Neuronal stem cell (in vitro differentiated cells): ENCODE results near the gene CDKN1B.

ENCODE experiments used
- DNase-seq: peaks from one replicate; pipeline ENCODE4 v3.0.0-alpha.2; 2013; ENCODE audit warnings: low spot score
- H2AFZ ChIP-seq: one replicate; pipeline ENCODE4 v1.6.1; 2013; ENCODE audit warnings: mild to moderate bottlenecking, low read length, inconsistent platforms
- H2AK5ac ChIP-seq: 2 replicates; pipeline ENCODE4 v1.6.1; 2013; ENCODE audit warnings: low read depth, mild to moderate bottlenecking, inconsistent platforms, low read length, moderate library complexity, mixed read lengths
- H2BK120ac ChIP-seq: 2 replicates; pipeline ENCODE4 v1.6.1; 2013; ENCODE audit warnings: low read depth, mild to moderate bottlenecking, inconsistent platforms, low read length, moderate library complexity, mixed read lengths
- H2BK12ac ChIP-seq: one replicate; pipeline ENCODE4 v1.6.1; 2013; ENCODE audit warnings: low read length, inconsistent platforms
- H2BK15ac ChIP-seq: 2 replicates; pipeline ENCODE4 v1.6.1; 2013; ENCODE audit warnings: mild to moderate bottlenecking, low read length, inconsistent platforms, mixed read lengths
- H2BK5ac ChIP-seq: one replicate; pipeline ENCODE4 v1.6.1; 2013; ENCODE audit warnings: inconsistent platforms, mild to moderate bottlenecking, low read length, moderate library complexity
- H3K14ac ChIP-seq: one replicate; pipeline ENCODE4 v1.6.1; 2013; ENCODE audit warnings: low read length, inconsistent platforms
- H3K18ac ChIP-seq: 2 replicates; pipeline ENCODE4 v1.6.1; 2013; ENCODE audit warnings: low read length, inconsistent platforms
- H3K23ac ChIP-seq: 2 replicates; pipeline ENCODE4 v1.6.1; 2013; ENCODE audit warnings: low read depth, mild to moderate bottlenecking, mixed read lengths, low read length, inconsistent platforms; ENCODE audit not compliant: poor library complexity
- H3K27ac ChIP-seq: replicated peaks from 3 replicates; pipeline ENCODE4 v1.5.1; 2013; ENCODE audit warnings: low read length, inconsistent platforms
- H3K27me3 ChIP-seq, 3 experiments: 2 replicates each; pipeline ENCODE4 v1.6.1; 2013; ENCODE audit warnings: low read length in 3 of 3, mild to moderate bottlenecking in 2 of 3, inconsistent platforms in 1 of 3, low read depth in 1 of 3, mixed read lengths in 1 of 3, moderate library complexity in 1 of 3; ENCODE audit not compliant: control insufficient read depth in 3 of 3, insufficient read depth in 3 of 3
- H3K36me3 ChIP-seq, 2 donors: replicated peaks in 1 of 2; 2 replicates each; pipeline ENCODE4 v1.6.1; 2013; ENCODE audit warnings: low read length in 2 of 2; ENCODE audit not compliant: control insufficient read depth in 2 of 2, insufficient read depth in 2 of 2
- H3K4ac ChIP-seq: 2 replicates; pipeline ENCODE4 v1.6.1; 2013; ENCODE audit warnings: inconsistent platforms, mild to moderate bottlenecking, low read length, moderate library complexity
- H3K4me1 ChIP-seq, 2 donors: 1 replicate in 1 of 2; 2 replicates in 1 of 2; pipeline ENCODE4 v1.6.1; 2013; ENCODE audit warnings: low read length in 2 of 2, low read depth in 1 of 2; ENCODE audit not compliant: control insufficient read depth in 2 of 2, insufficient read depth in 1 of 2
- H3K4me2 ChIP-seq: one replicate; pipeline ENCODE4 v1.6.1; 2013; ENCODE audit warnings: mild to moderate bottlenecking, low read length, inconsistent platforms; ENCODE audit not compliant: insufficient read depth, poor library complexity, severe bottlenecking
- H3K4me3 ChIP-seq, 2 donors: 2 replicates each; pipeline ENCODE4 v1.5.1; 2013; ENCODE audit warnings: low read length in 2 of 2, mild to moderate bottlenecking in 2 of 2, inconsistent platforms in 1 of 2, moderate library complexity in 1 of 2
- H3K79me1 ChIP-seq: one replicate; pipeline ENCODE4 v1.6.1; 2013; ENCODE audit warnings: low read depth, mild to moderate bottlenecking, inconsistent platforms, low read length, moderate library complexity
- H3K9ac ChIP-seq: one replicate; pipeline ENCODE4 v1.6.1; 2013; ENCODE audit warnings: mild to moderate bottlenecking, low read depth, low read length, inconsistent platforms; ENCODE audit not compliant: poor library complexity
- H3K9me3 ChIP-seq, 2 donors: replicated peaks in 1 of 2; 2 replicates each; pipeline versions ENCODE3 to v1.6.1; 2013; ENCODE audit warnings: low read length in 2 of 2, mild to moderate bottlenecking in 2 of 2, inconsistent platforms in 1 of 2, low read depth in 1 of 2, mixed read lengths in 1 of 2, moderate library complexity in 1 of 2; ENCODE audit not compliant: control insufficient read depth in 2 of 2, insufficient read depth in 1 of 2
- H4K8ac ChIP-seq: one replicate; pipeline ENCODE4 v1.6.1; 2013; ENCODE audit warnings: low read depth, mild to moderate bottlenecking, inconsistent platforms, low read length, moderate library complexity
- H4K91ac ChIP-seq: one replicate; pipeline ENCODE4 v1.6.1; 2013; ENCODE audit warnings: low read length, low read depth, mild to moderate bottlenecking, inconsistent platforms; ENCODE audit not compliant: poor library complexity
- WGBS, 2 donors: extraction: QIAGEN DNeasy Blood & Tissue Kit; methylation state at CpG; one replicate each; pipeline ENCODE4 v1.1.7; 2013; ENCODE audit warnings: missing lambda C conversion rate in 2 of 2, mixed read lengths in 1 of 2; ENCODE audit not compliant: insufficient read length in 2 of 2, insufficient replicate concordance in 1 of 2; ENCODE audit errors: extremely low coverage in 2 of 2; 5-methylcytosine and 5-hydroxymethylcytosine counted together

Gene CDKN1B

GRCh38 chr12:12747278-12747677, 30.1 kb downstream of the CDKN1B start:
- H2BK15ac ChIP-seq = no peak overlapping the region
- no peak for DNase-seq
- no peak overlapping the region for H2BK12ac ChIP-seq
- H3K4me1 ChIP-seq = no peaks in the 10 kb centered on the region
- no peak overlapping the region for H2AFZ ChIP-seq
- no peak overlapping the region for H3K14ac ChIP-seq
- H2BK120ac ChIP-seq = no peak overlapping the region
- no CpG with 5 or more reads among the region's 3 CpGs for WGBS, 2 donors
- no peak overlapping the region for H3K4ac ChIP-seq
- no peaks in the 10 kb centered on the region for H3K9me3 ChIP-seq
- no peak overlapping the region for H2BK5ac ChIP-seq
- H3K23ac ChIP-seq = no peak overlapping the region
- no peak overlapping the region for H3K4me3 ChIP-seq
- no peak overlapping the region for H4K8ac ChIP-seq
- no peak overlapping the region for H3K9ac ChIP-seq
- no peak overlapping the region for H3K4me2 ChIP-seq
- H2AK5ac ChIP-seq = no peak overlapping the region
- no peak overlapping the region for H4K91ac ChIP-seq
- H3K27ac ChIP-seq = no peak overlapping the region
- H3K36me3 ChIP-seq = no peaks in the 10 kb centered on the region
- no peaks in the 10 kb centered on the region for H3K79me1 ChIP-seq
- no peaks in the 10 kb centered on the region for H3K27me3 ChIP-seq
- no peak overlapping the region for H3K18ac ChIP-seq

DNA sequence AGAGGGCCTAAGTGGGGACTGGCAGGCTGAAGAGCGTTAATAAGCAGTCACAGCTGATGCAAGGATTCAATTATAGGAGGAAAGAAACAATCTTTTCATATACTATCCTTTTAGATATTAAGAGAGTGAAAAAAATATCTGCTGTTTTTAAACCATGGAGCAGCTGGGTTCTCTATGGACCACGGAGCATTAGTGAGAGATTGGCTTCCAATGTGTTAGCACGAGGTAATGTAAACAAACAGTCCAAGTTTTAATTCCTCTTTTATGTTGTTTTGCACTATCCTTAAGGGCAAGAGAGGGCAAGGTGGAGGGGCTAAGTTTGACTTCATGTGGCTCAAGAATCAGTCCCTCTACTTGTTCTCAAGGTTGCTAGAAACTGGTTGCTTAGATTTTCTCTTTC, 30.9 kb downstream of the CDKN1B start:
- no peak overlapping the region for H3K23ac ChIP-seq
- H4K91ac ChIP-seq = no peak overlapping the region
- H2BK12ac ChIP-seq = no peak overlapping the region
- no peak overlapping the region for H3K4ac ChIP-seq
- WGBS, 2 donors = no CpG with 5 or more reads among the region's 3 CpGs
- H2AK5ac ChIP-seq = no peak overlapping the region
- no peak overlapping the region for H3K18ac ChIP-seq
- H3K14ac ChIP-seq = no peak overlapping the region
- H3K9ac ChIP-seq = no peak overlapping the region
- H3K79me1 ChIP-seq = no peaks in the 10 kb centered on the region
- no peaks in the 10 kb centered on the region for H3K36me3 ChIP-seq
- H4K8ac ChIP-seq = no peak overlapping the region
- no peak for DNase-seq
- no peaks in the 10 kb centered on the region for H3K4me1 ChIP-seq
- no peak overlapping the region for H2BK5ac ChIP-seq
- H3K4me2 ChIP-seq = no peak overlapping the region
- H2BK15ac ChIP-seq = no peak overlapping the region
- no peak overlapping the region for H2AFZ ChIP-seq
- H3K4me3 ChIP-seq = no peak overlapping the region
- no peak overlapping the region for H3K27ac ChIP-seq
- no peak overlapping the region for H2BK120ac ChIP-seq
- H3K27me3 ChIP-seq = no peaks in the 10 kb centered on the region
- no peaks in the 10 kb centered on the region for H3K9me3 ChIP-seq

- no peaks in the 10 kb centered on the region for H3K27me3 ChIP-seq
- H3K9me3 ChIP-seq = no peaks in the 10 kb centered on the region
- no peak overlapping the region for H3K14ac ChIP-seq
- no peak overlapping the region for H3K4me2 ChIP-seq
- no peak overlapping the region for H4K91ac ChIP-seq
- H3K36me3 ChIP-seq = no peaks in the 10 kb centered on the region
- H3K27ac ChIP-seq = no peak overlapping the region
- WGBS, 2 donors = no CpG with 5 or more reads among the region's 7 CpGs
- H2BK15ac ChIP-seq = no peak overlapping the region
- no peak overlapping the region for H2BK12ac ChIP-seq
- no peak overlapping the region for H2BK120ac ChIP-seq
- H3K4me1 ChIP-seq = no peaks in the 10 kb centered on the region
- H3K18ac ChIP-seq = no peak overlapping the region
- H3K23ac ChIP-seq = no peak overlapping the region
- no peak overlapping the region for H3K9ac ChIP-seq
- DNase-seq = no peak
- no peak overlapping the region for H3K4me3 ChIP-seq
- H4K8ac ChIP-seq = no peak overlapping the region
- no peak overlapping the region for H3K4ac ChIP-seq
- no peak overlapping the region for H2AK5ac ChIP-seq
- no peaks in the 10 kb centered on the region for H3K79me1 ChIP-seq
- H2AFZ ChIP-seq = no peak overlapping the region
- no peak overlapping the region for H2BK5ac ChIP-seq
Measured at GRCh38 chr12:12749433-12749832, 32.3 kb downstream of the CDKN1B start.

DNA sequence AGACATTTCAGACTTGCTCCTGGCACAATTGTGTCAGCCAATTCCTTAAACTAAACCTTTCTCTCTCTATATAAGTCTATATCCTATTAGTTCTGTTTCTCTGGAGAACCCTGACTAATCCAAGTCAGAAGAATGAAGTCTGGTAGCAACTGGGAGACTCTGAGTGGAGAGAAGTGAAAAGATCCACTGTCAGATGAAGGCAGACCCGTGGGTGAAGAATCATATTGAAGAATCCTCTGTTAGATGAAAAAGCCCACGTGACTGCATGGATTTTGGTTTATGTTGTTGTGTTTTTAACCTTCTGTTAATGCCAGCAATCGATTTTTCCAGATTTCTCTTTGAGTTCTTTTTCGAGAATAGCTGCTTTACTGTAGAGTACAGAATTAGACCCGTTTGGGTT, 38.8 kb downstream of the CDKN1B start:
- H3K9ac ChIP-seq = no peak overlapping the region
- H3K79me1 ChIP-seq = no peaks in the 10 kb centered on the region
- no peak overlapping the region for H2BK5ac ChIP-seq
- H3K27ac ChIP-seq = no peak overlapping the region
- H3K9me3 ChIP-seq = no peaks in the 10 kb centered on the region
- no peak overlapping the region for H2AK5ac ChIP-seq
- DNase-seq = no peak
- no peak overlapping the region for H3K18ac ChIP-seq
- H3K23ac ChIP-seq = no peak overlapping the region
- no peaks in the 10 kb centered on the region for H3K27me3 ChIP-seq
- no peak overlapping the region for H3K4me2 ChIP-seq
- H2BK120ac ChIP-seq = no peak overlapping the region
- H3K36me3 ChIP-seq = no peaks in the 10 kb centered on the region
- no peaks in the 10 kb centered on the region for H3K4me1 ChIP-seq
- no peak overlapping the region for H2AFZ ChIP-seq
- H3K14ac ChIP-seq = no peak overlapping the region
- H2BK12ac ChIP-seq = no peak overlapping the region
- H2BK15ac ChIP-seq = no peak overlapping the region
- no peak overlapping the region for H3K4me3 ChIP-seq
- no peak overlapping the region for H4K91ac ChIP-seq
- no peak overlapping the region for H4K8ac ChIP-seq
- no peak overlapping the region for H3K4ac ChIP-seq
- WGBS, 2 donors = no CpG with 5 or more reads among the region's 5 CpGs
